ENCODE results near the gene AURKAIP1. TPM values are rescaled to one million over a fixed set of nuclear protein-coding genes. Genes with fewer than 3 reads are reported as not detected.
A peak's percentile ranks its signal among the peaks of the same experiment; 100 is the strongest.

Gene AURKAIP1
- total and polyA plus RNA-seq, 2 donors (not counting 1 experiment from before 2014, with no cell fraction given), result 42.2 to 85.2 TPM

DNA sequence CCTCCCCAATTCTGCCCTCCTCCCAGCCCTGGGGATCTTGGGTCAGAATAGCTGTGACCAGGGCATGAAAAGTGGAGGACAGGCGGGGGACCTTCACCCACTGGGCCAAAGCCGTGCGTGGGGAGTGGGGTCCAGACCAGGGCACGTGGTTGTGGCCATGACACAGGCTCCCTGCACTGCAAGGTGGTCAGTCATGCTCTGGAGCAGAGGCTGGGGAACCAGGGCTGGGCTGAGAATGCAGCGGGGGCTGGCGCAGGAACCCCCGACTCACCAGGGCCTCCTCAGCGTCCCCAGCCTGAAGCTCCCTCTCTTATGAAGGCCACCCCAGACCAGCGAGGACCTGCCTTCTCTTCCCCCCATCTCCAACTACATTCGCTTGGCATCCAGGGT, 28.5 kb downstream of the AURKAIP1 start:
- Histone ChIP-seq H3K27me3 (ENCODE audit: control insufficient read depth, insufficient read depth, low read length) (no peaks in the 10 kb centered on the region), H4K20me1 (ENCODE audit: control insufficient read depth, extremely low read depth, insufficient read depth, low read length) (no peaks in the 10 kb centered on the region), H3K9ac (ENCODE audit: insufficient read depth, low read length) (no peak overlapping the region), H3K9me3 (ENCODE audit: control insufficient read depth, insufficient read depth, low read depth, low read length) (no peaks in the 10 kb centered on the region), H3K4me2 (ENCODE audit: extremely low read depth, insufficient read depth, low read length) (peak overlapping the region; percentile 58), H3K36me3 (ENCODE audit: control insufficient read depth, insufficient read depth, low read length) (peaks cover under 1% of the 10 kb centered on the region), H3K4me1 (ENCODE audit: control insufficient read depth, extremely low read depth, insufficient read depth, low read length) (peaks cover 27% of the 10 kb centered on the region), H3K79me2 (ENCODE audit: control insufficient read depth, insufficient read depth, low read length) (peaks cover 70% of the 10 kb centered on the region), H3K27ac (ENCODE audit: insufficient read depth, low read length) (peak overlapping the region; percentile 32), H2AFZ (ENCODE audit: low read length) (no peak overlapping the region), H3K4me3 (replicated peaks in 1 of 4; ENCODE audit: control extremely low read depth in 1 of 4, insufficient read depth in 1 of 4, low read depth in 3 of 4, low read length in 4 of 4) (peak overlapping the region in 1 of 4 experiments; percentile 76)
- no peak for DNase-seq (ENCODE audit: low read depth in 2 of 2)
- TF ChIP-seq, protein P1, sequence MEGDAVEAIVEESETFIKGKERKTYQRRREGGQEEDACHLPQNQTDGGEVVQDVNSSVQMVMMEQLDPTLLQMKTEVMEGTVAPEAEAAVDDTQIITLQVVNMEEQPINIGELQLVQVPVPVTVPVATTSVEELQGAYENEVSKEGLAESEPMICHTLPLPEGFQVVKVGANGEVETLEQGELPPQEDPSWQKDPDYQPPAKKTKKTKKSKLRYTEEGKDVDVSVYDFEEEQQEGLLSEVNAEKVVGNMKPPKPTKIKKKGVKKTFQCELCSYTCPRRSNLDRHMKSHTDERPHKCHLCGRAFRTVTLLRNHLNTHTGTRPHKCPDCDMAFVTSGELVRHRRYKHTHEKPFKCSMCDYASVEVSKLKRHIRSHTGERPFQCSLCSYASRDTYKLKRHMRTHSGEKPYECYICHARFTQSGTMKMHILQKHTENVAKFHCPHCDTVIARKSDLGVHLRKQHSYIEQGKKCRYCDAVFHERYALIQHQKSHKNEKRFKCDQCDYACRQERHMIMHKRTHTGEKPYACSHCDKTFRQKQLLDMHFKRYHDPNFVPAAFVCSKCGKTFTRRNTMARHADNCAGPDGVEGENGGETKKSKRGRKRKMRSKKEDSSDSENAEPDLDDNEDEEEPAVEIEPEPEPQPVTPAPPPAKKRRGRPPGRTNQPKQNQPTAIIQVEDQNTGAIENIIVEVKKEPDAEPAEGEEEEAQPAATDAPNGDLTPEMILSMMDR (conservative IDR thresholded peaks at IDR 0.05 in 1 of 2, IDR thresholded peaks at IDR 0.05 in 1 of 2; ENCODE audit: low read depth in 1 of 2, low read length in 2 of 2), result no peak
- no peak for TF ChIP-seq EZH2 (IDR thresholded peaks at IDR 0.05; ENCODE audit: low read length, missing control alignments)

DNA sequence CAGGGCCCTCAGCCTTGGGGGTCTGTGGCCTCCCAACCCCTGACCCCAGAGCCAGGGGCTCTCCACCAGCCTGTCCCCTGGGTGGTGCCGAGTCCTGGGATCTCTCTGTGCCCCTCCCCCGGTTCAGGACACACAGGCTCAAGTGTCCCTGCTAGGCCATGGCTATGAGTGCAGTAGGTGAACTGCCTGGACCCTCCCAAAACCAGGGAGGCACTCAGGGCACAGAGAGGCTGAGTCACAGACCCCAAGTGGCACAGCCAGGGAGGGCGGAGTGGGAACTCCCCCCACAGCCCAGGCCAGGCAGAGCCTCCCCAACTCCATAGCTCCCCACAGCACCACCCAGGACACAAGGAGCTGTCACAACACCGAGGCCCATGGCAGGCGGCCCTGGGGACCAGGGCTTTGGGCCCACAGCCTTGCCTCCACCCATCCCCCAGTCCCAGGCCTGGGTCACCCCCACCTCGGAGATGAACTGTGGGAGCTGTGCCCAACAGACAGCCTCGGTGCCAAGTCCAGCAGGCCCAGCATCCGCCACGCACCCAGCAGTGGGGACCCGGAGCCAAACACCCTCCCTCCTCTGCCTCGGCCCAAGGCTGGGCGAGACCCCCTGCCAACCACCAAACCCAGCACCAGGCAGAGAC, 29.0 kb downstream of the AURKAIP1 start:
- peak overlapping the region; percentile 32 for H3K27ac ChIP-seq (ENCODE audit: insufficient read depth, low read length)
- H3K4me2 ChIP-seq (ENCODE audit: extremely low read depth, insufficient read depth, low read length), result peak overlapping the region; percentile 58
- no peaks in the 10 kb centered on the region for H4K20me1 ChIP-seq (ENCODE audit: control insufficient read depth, extremely low read depth, insufficient read depth, low read length)
- H3K36me3 ChIP-seq (ENCODE audit: control insufficient read depth, insufficient read depth, low read length), result peaks cover 6% of the 10 kb centered on the region
- H3K4me1 ChIP-seq (ENCODE audit: control insufficient read depth, extremely low read depth, insufficient read depth, low read length), result peaks cover 27% of the 10 kb centered on the region
- TF ChIP-seq, protein P1 (conservative IDR thresholded peaks at IDR 0.05 in 1 of 2, IDR thresholded peaks at IDR 0.05 in 1 of 2; ENCODE audit: low read depth in 1 of 2, low read length in 2 of 2), result no peak
- no peak for TF ChIP-seq EZH2 (IDR thresholded peaks at IDR 0.05; ENCODE audit: low read length, missing control alignments)
- H3K27me3 ChIP-seq (ENCODE audit: control insufficient read depth, insufficient read depth, low read length), result no peaks in the 10 kb centered on the region
- no peak overlapping the region for H2AFZ ChIP-seq (ENCODE audit: low read length)
- H3K9ac ChIP-seq (ENCODE audit: insufficient read depth, low read length), result no peak overlapping the region
- no peak for DNase-seq (ENCODE audit: low read depth in 2 of 2)
- peak overlapping the region in 2 of 4 experiments; percentile 5 to 76 for H3K4me3 ChIP-seq (replicated peaks in 1 of 4; ENCODE audit: control extremely low read depth in 1 of 4, insufficient read depth in 1 of 4, low read depth in 3 of 4, low read length in 4 of 4)
- H3K9me3 ChIP-seq (ENCODE audit: control insufficient read depth, insufficient read depth, low read depth, low read length), result no peaks in the 10 kb centered on the region
- H3K79me2 ChIP-seq (ENCODE audit: control insufficient read depth, insufficient read depth, low read length), result peaks cover 75% of the 10 kb centered on the region

DNA sequence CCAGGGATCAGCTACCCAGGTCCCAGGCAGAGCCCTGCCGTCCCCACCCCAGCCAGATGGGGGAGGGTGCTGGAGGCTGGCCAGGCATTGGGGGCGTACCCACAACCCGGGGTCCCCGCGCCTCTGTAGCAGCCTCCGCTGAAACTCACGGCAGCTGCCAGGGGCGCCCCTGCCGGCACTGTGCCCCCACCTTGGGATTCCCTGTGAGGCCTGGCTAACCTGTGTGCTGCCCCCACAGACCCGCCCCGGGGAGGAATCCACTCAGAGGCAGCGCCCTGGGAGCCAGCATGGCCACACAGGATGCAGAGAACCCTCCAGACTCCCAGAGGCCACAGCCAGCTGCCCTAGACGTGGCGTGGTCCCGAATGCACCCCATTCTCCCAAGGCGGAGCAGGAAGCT, 29.6 kb downstream of the AURKAIP1 start:
- Histone ChIP-seq H3K9me3 (ENCODE audit: control insufficient read depth, insufficient read depth, low read depth, low read length) (no peaks in the 10 kb centered on the region), H3K9ac (ENCODE audit: insufficient read depth, low read length) (no peak overlapping the region), H2AFZ (ENCODE audit: low read length) (no peak overlapping the region), H3K4me3 (replicated peaks in 1 of 4; ENCODE audit: control extremely low read depth in 1 of 4, insufficient read depth in 1 of 4, low read depth in 3 of 4, low read length in 4 of 4) (no peak overlapping the region), H3K4me1 (ENCODE audit: control insufficient read depth, extremely low read depth, insufficient read depth, low read length) (peaks cover 27% of the 10 kb centered on the region), H3K27me3 (ENCODE audit: control insufficient read depth, insufficient read depth, low read length) (no peaks in the 10 kb centered on the region), H3K27ac (ENCODE audit: insufficient read depth, low read length) (peak overlapping the region; percentile 69), H3K79me2 (ENCODE audit: control insufficient read depth, insufficient read depth, low read length) (peaks cover 80% of the 10 kb centered on the region), H4K20me1 (ENCODE audit: control insufficient read depth, extremely low read depth, insufficient read depth, low read length) (no peaks in the 10 kb centered on the region), H3K4me2 (ENCODE audit: extremely low read depth, insufficient read depth, low read length) (peak overlapping the region; percentile 71), H3K36me3 (ENCODE audit: control insufficient read depth, insufficient read depth, low read length) (peaks cover 12% of the 10 kb centered on the region)
- no peak for TF ChIP-seq EZH2 (IDR thresholded peaks at IDR 0.05; ENCODE audit: low read length, missing control alignments)
- TF ChIP-seq, protein P1 (conservative IDR thresholded peaks at IDR 0.05 in 1 of 2, IDR thresholded peaks at IDR 0.05 in 1 of 2; ENCODE audit: low read depth in 1 of 2, low read length in 2 of 2), result no peak
- no peak for DNase-seq (ENCODE audit: low read depth in 2 of 2)
